Measurements from ENCODE around the gene SRP19.

The SRP19 gene

GRCh38 chr5:112824197-112824596 is 36.9 kb upstream of the SRP19 start:
- TF ChIP-seq CTCF (IDR thresholded peaks at IDR 0.05; ENCODE audit: low read depth, low read length, missing control alignments), result no peak
- H3K4me3 ChIP-seq (ENCODE audit: low read depth, low read length), result no peak overlapping the region
- no peak for DNase-seq (ENCODE audit: low read depth)
- in situ Hi-C loops (cut with HindIII; ENCODE audit: low sequenced_read_pairs), result no loop called here

GRCh38 chr5:112830378-112830777 is 30.7 kb upstream of the SRP19 start:
- in situ Hi-C loops (cut with HindIII; ENCODE audit: low sequenced_read_pairs), result no loop called here

GRCh38 chr5:112833971-112834370 is 27.1 kb upstream of the SRP19 start:
- in situ Hi-C loops (cut with HindIII; ENCODE audit: low sequenced_read_pairs), result no loop called here
- no peak for DNase-seq (ENCODE audit: low read depth)
- no peak overlapping the region for H3K4me3 ChIP-seq (ENCODE audit: low read depth, low read length)
- TF ChIP-seq CTCF (IDR thresholded peaks at IDR 0.05; ENCODE audit: low read depth, low read length, missing control alignments), result no peak

More at GRCh38 chr5:112830378-112830777, 30.7 kb upstream of the SRP19 start:
- DNase-seq (ENCODE audit: low read depth), result no peak
- TF ChIP-seq CTCF (IDR thresholded peaks at IDR 0.05; ENCODE audit: low read depth, low read length, missing control alignments), result no peak
- H3K4me3 ChIP-seq (ENCODE audit: low read depth, low read length), result no peak overlapping the region

- no peak for TF ChIP-seq CTCF (IDR thresholded peaks at IDR 0.05; ENCODE audit: low read depth, low read length, missing control alignments)
- in situ Hi-C loops (cut with HindIII; ENCODE audit: low sequenced_read_pairs), result no loop called here
- H3K4me3 ChIP-seq (ENCODE audit: low read depth, low read length), result no peak overlapping the region
- DNase-seq (ENCODE audit: low read depth), result no peak
These were observed 16.6 kb upstream of the SRP19 start for GRCh38 chr5:112844489-112844888.

- no peak overlapping the region for H3K4me3 ChIP-seq (ENCODE audit: low read depth, low read length)
- in situ Hi-C loops (cut with HindIII; ENCODE audit: low sequenced_read_pairs), result no loop called here
- DNase-seq (ENCODE audit: low read depth), result no peak
- TF ChIP-seq CTCF (IDR thresholded peaks at IDR 0.05; ENCODE audit: low read depth, low read length, missing control alignments), result no peak
These were observed 14.5 kb upstream of the SRP19 start for GRCh38 chr5:112846556-112846955.

GRCh38 chr5:112847306-112847705 is 13.8 kb upstream of the SRP19 start:
- no peak for TF ChIP-seq CTCF (IDR thresholded peaks at IDR 0.05; ENCODE audit: low read depth, low read length, missing control alignments)
- in situ Hi-C loops (cut with HindIII; ENCODE audit: low sequenced_read_pairs), result no loop called here
- H3K4me3 ChIP-seq (ENCODE audit: low read depth, low read length), result no peak overlapping the region
- DNase-seq (ENCODE audit: low read depth), result no peak
